Cardiac muscle cell (in vitro differentiated cells and primary cell): Measurements from ENCODE around the gene OSCP1. TPM values are rescaled to one million over a fixed set of nuclear protein-coding genes. Genes with fewer than 3 reads are reported as not detected.
A peak's percentile ranks its signal among the peaks of the same experiment; 100 is the strongest.
"Not testable (repeated sequence)": the region's sequence is repeated elsewhere in the genome, so short reads cannot be mapped to it uniquely, and the experiment has no call there.

ENCODE experiments used
- DNase-seq, 2 donors: peaks; one replicate each; pipeline versions ENCODE4 v3.0.0 to v3.0.0-alpha.2; 2010 to 2017; ENCODE audit warnings: low read depth in 1 of 2, low spot score in 1 of 2
- H3K27ac ChIP-seq: fragments of 200-600 bp; sonication (generic); 2 replicates; pipeline ENCODE4 v1.5.1; 2016
- H3K27me3 ChIP-seq: fragments of 200-600 bp; sonication (generic); 2 replicates; pipeline ENCODE4 v1.6.0; 2016; ENCODE audit warnings: control low read depth
- H3K36me3 ChIP-seq: fragments of 200-600 bp; sonication (generic); 2 replicates; pipeline ENCODE4 v1.5.1; 2016; ENCODE audit warnings: control low read depth
- H3K4me1 ChIP-seq: fragments of 200-600 bp; sonication (generic); 2 replicates; pipeline ENCODE4 v1.8.1; 2017; ENCODE audit warnings: low read depth, mild to moderate bottlenecking, mixed run types
- H3K4me3 ChIP-seq: fragments of 200-600 bp; sonication (generic); 2 replicates; pipeline ENCODE4 v1.5.1; 2016; ENCODE audit warnings: mild to moderate bottlenecking
- H3K9me3 ChIP-seq: fragments of 200-600 bp; sonication (generic); 2 replicates; pipeline ENCODE4 v1.5.1; 2017; ENCODE audit warnings: low read depth, mild to moderate bottlenecking, control low read depth
- polyA plus RNA-seq: library from polyadenylated mRNA; unstranded; fragments of >200 nt; fragmentation: Nextera tagmentation; extraction: Ambion mirVana; gene quantifications from 2 replicates; pipeline ENCODE4 v1.2.1, GENCODE V29; 2016
- total RNA-seq: library from RNA; depleted of rRNA; stranded (reverse); fragments of >200 nt; gene quantifications from 2 replicates; pipeline ENCODE4 v1.2.3, GENCODE V29; 2016
- TF ChIP-seq, protein P1 (sequence below): IDR thresholded peaks from 2 replicates; pipeline ENCODE4 v1.5.1; 2012; ENCODE audit warnings: low read depth, mild to moderate bottlenecking, low read length

The OSCP1 gene
- total and polyA plus RNA-seq, 2 experiments from 2014 or later = 18.5 to 19.5 TPM

- DNase-seq = no peak
- Histone ChIP-seq H3K4me3 (no peak overlapping the region), H3K27me3 (no peaks in the 10 kb centered on the region), H3K4me1 (peaks cover 17% of the 10 kb centered on the region), H3K27ac (peak overlapping the region; percentile 64), H3K36me3 (no peaks in the 10 kb centered on the region), H3K9me3 (no peaks in the 10 kb centered on the region)
- TF ChIP-seq, protein P1, sequence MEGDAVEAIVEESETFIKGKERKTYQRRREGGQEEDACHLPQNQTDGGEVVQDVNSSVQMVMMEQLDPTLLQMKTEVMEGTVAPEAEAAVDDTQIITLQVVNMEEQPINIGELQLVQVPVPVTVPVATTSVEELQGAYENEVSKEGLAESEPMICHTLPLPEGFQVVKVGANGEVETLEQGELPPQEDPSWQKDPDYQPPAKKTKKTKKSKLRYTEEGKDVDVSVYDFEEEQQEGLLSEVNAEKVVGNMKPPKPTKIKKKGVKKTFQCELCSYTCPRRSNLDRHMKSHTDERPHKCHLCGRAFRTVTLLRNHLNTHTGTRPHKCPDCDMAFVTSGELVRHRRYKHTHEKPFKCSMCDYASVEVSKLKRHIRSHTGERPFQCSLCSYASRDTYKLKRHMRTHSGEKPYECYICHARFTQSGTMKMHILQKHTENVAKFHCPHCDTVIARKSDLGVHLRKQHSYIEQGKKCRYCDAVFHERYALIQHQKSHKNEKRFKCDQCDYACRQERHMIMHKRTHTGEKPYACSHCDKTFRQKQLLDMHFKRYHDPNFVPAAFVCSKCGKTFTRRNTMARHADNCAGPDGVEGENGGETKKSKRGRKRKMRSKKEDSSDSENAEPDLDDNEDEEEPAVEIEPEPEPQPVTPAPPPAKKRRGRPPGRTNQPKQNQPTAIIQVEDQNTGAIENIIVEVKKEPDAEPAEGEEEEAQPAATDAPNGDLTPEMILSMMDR = no peak
Measured at GRCh38 chr1:36481771-36482723, 31.8 kb upstream of the OSCP1 start.

DNA sequence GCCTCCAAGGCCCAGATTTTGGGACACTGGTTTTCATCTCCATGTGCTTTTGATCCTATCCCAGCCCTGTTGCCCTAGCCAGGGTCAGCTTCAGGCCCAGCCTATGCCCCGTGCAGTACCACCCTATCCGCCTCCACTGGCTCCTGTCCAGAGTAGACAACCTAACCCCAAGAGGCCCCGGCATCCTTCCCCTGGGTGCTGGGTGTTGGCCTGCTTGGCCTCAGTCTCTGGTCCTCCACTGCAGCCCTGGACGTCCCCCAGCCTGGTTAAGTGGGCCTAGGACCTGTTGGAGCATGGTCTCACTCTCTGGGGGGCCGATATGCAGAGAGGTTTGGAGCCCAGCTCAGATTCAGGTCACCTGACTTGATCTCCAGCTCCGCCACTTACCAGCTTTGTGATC, 30.8 kb upstream of the OSCP1 start:
- Histone ChIP-seq H3K4me1 (peaks cover 19% of the 10 kb centered on the region), H3K36me3 (no peaks in the 10 kb centered on the region), H3K27me3 (no peaks in the 10 kb centered on the region), H3K27ac (peak overlapping the region; percentile 64), H3K4me3 (no peak overlapping the region), H3K9me3 (no peaks in the 10 kb centered on the region)
- DNase-seq = no peak
- TF ChIP-seq, protein P1 = no peak

GRCh38 chr1:36480161-36480560, 29.9 kb upstream of the OSCP1 start:
- Histone ChIP-seq H3K27me3 (no peaks in the 10 kb centered on the region), H3K9me3 (no peaks in the 10 kb centered on the region), H3K36me3 (no peaks in the 10 kb centered on the region), H3K4me1 (peaks cover 26% of the 10 kb centered on the region), H3K27ac (no peak overlapping the region), H3K4me3 (no peak overlapping the region)
- TF ChIP-seq, protein P1 = no peak
- no peak for DNase-seq

DNA sequence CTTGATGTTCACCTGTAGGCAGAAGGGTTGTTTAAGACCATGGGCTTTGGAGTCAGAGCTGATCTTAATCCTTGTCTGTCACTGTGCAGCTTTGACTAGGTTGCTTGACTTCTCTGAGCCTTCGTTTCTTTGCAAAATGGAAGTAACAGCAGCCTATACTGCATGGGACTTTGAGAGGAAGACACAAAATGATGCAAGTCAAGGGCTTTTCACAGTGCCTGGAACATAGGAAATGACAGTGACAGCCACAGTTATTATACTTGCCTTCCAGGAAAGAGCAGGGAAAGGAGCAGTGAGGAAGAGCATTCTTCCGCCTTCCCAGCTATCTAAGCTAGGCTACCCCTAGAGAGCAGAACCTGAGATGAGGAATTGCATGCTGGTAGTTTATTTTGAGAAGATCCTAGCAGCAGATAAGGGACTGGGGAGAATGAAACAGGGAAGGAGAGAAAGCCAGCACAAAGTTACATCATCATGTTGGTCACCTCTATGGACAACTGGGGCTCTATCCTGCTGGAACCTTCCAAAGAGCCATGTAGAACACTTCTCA, 29.3 kb upstream of the OSCP1 start:
- Histone ChIP-seq H3K4me3 (no peak overlapping the region), H3K4me1 (peaks cover 27% of the 10 kb centered on the region), H3K27ac (no peak overlapping the region), H3K27me3 (no peaks in the 10 kb centered on the region), H3K36me3 (no peaks in the 10 kb centered on the region), H3K9me3 (no peaks in the 10 kb centered on the region)
- DNase-seq = no peak
- TF ChIP-seq, protein P1 = no peak

- not testable (repeated sequence) for H3K9me3 ChIP-seq, H3K36me3 ChIP-seq, H3K4me3 ChIP-seq, DNase-seq, H3K27ac ChIP-seq, H3K27me3 ChIP-seq
- peaks cover 24% of the 10 kb centered on the region for H3K4me1 ChIP-seq
Measured at GRCh38 chr1:36477615-36478014, 27.4 kb upstream of the OSCP1 start.

- H3K27ac ChIP-seq = no peak overlapping the region
- DNase-seq = no peak
- no peak overlapping the region for H3K4me3 ChIP-seq
- TF ChIP-seq, protein P1 = no peak
- no peaks in the 10 kb centered on the region for H3K36me3 ChIP-seq
- H3K9me3 ChIP-seq = no peaks in the 10 kb centered on the region
- H3K27me3 ChIP-seq = no peaks in the 10 kb centered on the region
- peaks cover 18% of the 10 kb centered on the region for H3K4me1 ChIP-seq
Measured at GRCh38 chr1:36476945-36477344, 26.7 kb upstream of the OSCP1 start.
